SIG-M5 treated with dmso at 0.1 percent for 504 hours (cell line): Measurements from ENCODE around the gene OXSR1.
A peak's percentile ranks its signal among the peaks of the same experiment; 100 is the strongest.
"Not testable (repeated sequence)": the region's sequence is repeated elsewhere in the genome, so short reads cannot be mapped to it uniquely, and the experiment has no call there.

Experiments
- DNase-seq: peaks from one replicate; lab custom pipeline; 2025; ENCODE audit not compliant: unreplicated experiment; lab: John Stamatoyannopoulos, UW

Gene OXSR1

GRCh38 chr3:38163841-38164642 lies 1.3 kb upstream of the OXSR1 start:
- no peak for DNase-seq

- DNase-seq: no peak
Measured at GRCh38 chr3:38164643-38164951, 740 bp upstream of the OXSR1 start.

GRCh38 chr3:38165722-38166387 lies 518 bp downstream of the OXSR1 start:
- no peak for DNase-seq

GRCh38 chr3:38167591-38167990 lies 2.3 kb downstream of the OXSR1 start:
- DNase-seq: no peak

GRCh38 chr3:38168151-38169026 lies 3.1 kb downstream of the OXSR1 start:
- DNase-seq: no peak

- DNase-seq: no peak
Measured at GRCh38 chr3:38169027-38169317, 3.6 kb downstream of the OXSR1 start.

- no peak for DNase-seq
Measured at GRCh38 chr3:38170722-38171121, 5.4 kb downstream of the OXSR1 start.

GRCh38 chr3:38171622-38172021 lies 6.3 kb downstream of the OXSR1 start:
- no peak for DNase-seq

- DNase-seq: no peak
Measured at GRCh38 chr3:38173834-38174418, 8.6 kb downstream of the OXSR1 start.

GRCh38 chr3:38177181-38177580 lies 11.8 kb downstream of the OXSR1 start:
- no peak for DNase-seq

GRCh38 chr3:38186781-38187180 lies 21.4 kb downstream of the OXSR1 start:
- no peak for DNase-seq

- DNase-seq: no peak
Measured at GRCh38 chr3:38190481-38190881, 25.1 kb downstream of the OXSR1 start.

- DNase-seq: not testable (repeated sequence)
Measured at GRCh38 chr3:38202931-38203330, 37.6 kb downstream of the OXSR1 start.

GRCh38 chr3:38203690-38204089 lies 38.4 kb downstream of the OXSR1 start:
- DNase-seq: no peak

GRCh38 chr3:38204599-38205471 lies 39.5 kb downstream of the OXSR1 start:
- no peak for DNase-seq

GRCh38 chr3:38205472-38205805 lies 40.1 kb downstream of the OXSR1 start:
- DNase-seq: no peak

GRCh38 chr3:38207254-38208003 lies 42.1 kb downstream of the OXSR1 start:
- DNase-seq: peak; percentile 33

- no peak for DNase-seq
Measured at GRCh38 chr3:38210141-38210757, 44.9 kb downstream of the OXSR1 start.

- no peak for DNase-seq
Measured at GRCh38 chr3:38212141-38212540, 46.8 kb downstream of the OXSR1 start.

- no peak for DNase-seq
Measured at GRCh38 chr3:38214560-38214959, 49.2 kb downstream of the OXSR1 start.
